ENCODE data around the gene EXOC1. TPM values are rescaled to one million over a fixed set of nuclear protein-coding genes. Genes with fewer than 3 reads are reported as not detected.

Gene EXOC1
- total RNA-seq = 10 to 100 TPM; 15.9 to 16.4 (median 16.2) TPM

- ATAC-seq (peak; percentile 97 to 98), DNase-seq (peak; percentile 98)
- peaks cover 10% of the 10 kb centered on the region for H3K36me3 Mint-ChIP-seq (ENCODE audit: insufficient read depth)
- peaks cover 42% of the 10 kb centered on the region for H3K4me1 Mint-ChIP-seq (ENCODE audit: low read depth)
- H3K27me3 Mint-ChIP-seq (ENCODE audit: low read depth) = no peaks in the 10 kb centered on the region
- H3K4me3 Mint-ChIP-seq = peak within 1 kb of the TSS; percentile 5
- no peaks in the 10 kb centered on the region for H3K9me3 Mint-ChIP-seq
Observed at GRCh38 chr4:55853484-55854046, at the start of gene EXOC1. TSS of gene EXOC1 (plus strand) at chr4:55853648. CDS start at chr4:55858324, 4,676 bp downstream.

- Mint-ChIP-seq H3K36me3 (ENCODE audit: insufficient read depth) (no peaks in the 10 kb centered on the region), H3K27me3 (ENCODE audit: low read depth) (peaks cover 14% of the 10 kb centered on the region), H3K4me1 (ENCODE audit: low read depth) (no peaks in the 10 kb centered on the region), H3K9me3 (no peaks in the 10 kb centered on the region), H3K4me3 (no peak overlapping the region)
- no peak for ATAC-seq
- DNase-seq = no peak
Observed at GRCh38 chr4:55807556-55807955, 45.9 kb upstream of the EXOC1 start.

GRCh38 chr4:55808186-55808585 is 45.3 kb upstream of the EXOC1 start:
- ATAC-seq = no peak
- no peak overlapping the region for H3K4me3 Mint-ChIP-seq
- H3K36me3 Mint-ChIP-seq (ENCODE audit: insufficient read depth) = no peaks in the 10 kb centered on the region
- H3K4me1 Mint-ChIP-seq (ENCODE audit: low read depth) = no peaks in the 10 kb centered on the region
- no peak for DNase-seq
- peaks cover 14% of the 10 kb centered on the region for H3K27me3 Mint-ChIP-seq (ENCODE audit: low read depth)
- H3K9me3 Mint-ChIP-seq = no peaks in the 10 kb centered on the region

- Mint-ChIP-seq H3K4me3 (no peak overlapping the region), H3K36me3 (ENCODE audit: insufficient read depth) (no peaks in the 10 kb centered on the region), H3K27me3 (ENCODE audit: low read depth) (peaks cover 14% of the 10 kb centered on the region), H3K4me1 (ENCODE audit: low read depth) (no peaks in the 10 kb centered on the region), H3K9me3 (no peaks in the 10 kb centered on the region)
- ATAC-seq (no peak), DNase-seq (no peak)
Observed at GRCh38 chr4:55808632-55809031, 44.8 kb upstream of the EXOC1 start.

- DNase-seq (no peak), ATAC-seq (no peak)
- Mint-ChIP-seq H3K4me1 (ENCODE audit: low read depth) (peaks cover 6% of the 10 kb centered on the region), H3K4me3 (no peak overlapping the region), H3K27me3 (ENCODE audit: low read depth) (peaks cover 17% of the 10 kb centered on the region), H3K9me3 (peaks cover 3% of the 10 kb centered on the region), H3K36me3 (ENCODE audit: insufficient read depth) (no peaks in the 10 kb centered on the region)
Observed at GRCh38 chr4:55817691-55818090, 35.8 kb upstream of the EXOC1 start.

- DNase-seq = no peak
Observed at GRCh38 chr4:55819634-55820033, 33.8 kb upstream of the EXOC1 start, which contains the start of gene EXOC1L. TSS of gene EXOC1L (plus strand) at chr4:55819790. CDS start at chr4:55820027, 237 bp downstream.

GRCh38 chr4:55820279-55820678 is 33.2 kb upstream of the EXOC1 start:
- Mint-ChIP-seq H3K36me3 (ENCODE audit: insufficient read depth) (no peaks in the 10 kb centered on the region), H3K27me3 (ENCODE audit: low read depth) (peaks cover 17% of the 10 kb centered on the region), H3K9me3 (peaks cover 3% of the 10 kb centered on the region), H3K4me1 (ENCODE audit: low read depth) (peaks cover 6% of the 10 kb centered on the region), H3K4me3 (no peak overlapping the region)
- DNase-seq = no peak
- ATAC-seq = no peak

More at GRCh38 chr4:55819634-55820033, 33.8 kb upstream of the EXOC1 start, which contains the start of gene EXOC1L:
- H3K36me3 Mint-ChIP-seq (ENCODE audit: insufficient read depth) = no peaks in the 10 kb centered on the region
- H3K4me3 Mint-ChIP-seq = no peak within 1 kb of the TSS
- no peak for ATAC-seq
- peaks cover 6% of the 10 kb centered on the region for H3K4me1 Mint-ChIP-seq (ENCODE audit: low read depth)
- peaks cover 17% of the 10 kb centered on the region for H3K27me3 Mint-ChIP-seq (ENCODE audit: low read depth)
- peaks cover 3% of the 10 kb centered on the region for H3K9me3 Mint-ChIP-seq

- Mint-ChIP-seq H3K4me3 (no peak overlapping the region), H3K27me3 (ENCODE audit: low read depth) (peaks cover 21% of the 10 kb centered on the region), H3K9me3 (no peaks in the 10 kb centered on the region), H3K4me1 (ENCODE audit: low read depth) (peaks cover 6% of the 10 kb centered on the region), H3K36me3 (ENCODE audit: insufficient read depth) (no peaks in the 10 kb centered on the region)
- ATAC-seq (no peak), DNase-seq (no peak)
Observed at GRCh38 chr4:55822329-55822728, 31.1 kb upstream of the EXOC1 start.

GRCh38 chr4:55824865-55825264 is 28.6 kb upstream of the EXOC1 start:
- Mint-ChIP-seq H3K9me3 (no peaks in the 10 kb centered on the region), H3K36me3 (ENCODE audit: insufficient read depth) (no peaks in the 10 kb centered on the region), H3K27me3 (ENCODE audit: low read depth) (peaks cover 16% of the 10 kb centered on the region), H3K4me3 (no peak overlapping the region), H3K4me1 (ENCODE audit: low read depth) (no peaks in the 10 kb centered on the region)
- ATAC-seq = no peak
- no peak for DNase-seq

GRCh38 chr4:55826986-55827385 is 26.5 kb upstream of the EXOC1 start:
- Mint-ChIP-seq H3K9me3 (no peaks in the 10 kb centered on the region), H3K4me3 (no peak overlapping the region), H3K27me3 (ENCODE audit: low read depth) (peaks cover 20% of the 10 kb centered on the region), H3K4me1 (ENCODE audit: low read depth) (no peaks in the 10 kb centered on the region), H3K36me3 (ENCODE audit: insufficient read depth) (no peaks in the 10 kb centered on the region)
- no peak for ATAC-seq
- no peak for DNase-seq

- ATAC-seq (no peak), DNase-seq (no peak)
- H3K9me3 Mint-ChIP-seq = no peaks in the 10 kb centered on the region
- no peaks in the 10 kb centered on the region for H3K36me3 Mint-ChIP-seq (ENCODE audit: insufficient read depth)
- no peak overlapping the region for H3K4me3 Mint-ChIP-seq
- H3K27me3 Mint-ChIP-seq (ENCODE audit: low read depth) = peaks cover 15% of the 10 kb centered on the region
- no peaks in the 10 kb centered on the region for H3K4me1 Mint-ChIP-seq (ENCODE audit: low read depth)
Observed at GRCh38 chr4:55827582-55827981, 25.9 kb upstream of the EXOC1 start.

GRCh38 chr4:55830048-55830447 is 23.4 kb upstream of the EXOC1 start:
- peaks cover 24% of the 10 kb centered on the region for H3K27me3 Mint-ChIP-seq (ENCODE audit: low read depth)
- no peaks in the 10 kb centered on the region for H3K4me1 Mint-ChIP-seq (ENCODE audit: low read depth)
- ATAC-seq = no peak
- no peaks in the 10 kb centered on the region for H3K36me3 Mint-ChIP-seq (ENCODE audit: insufficient read depth)
- H3K4me3 Mint-ChIP-seq = no peak overlapping the region
- H3K9me3 Mint-ChIP-seq = no peaks in the 10 kb centered on the region
- DNase-seq = no peak

- no peak overlapping the region for H3K4me3 Mint-ChIP-seq
- ATAC-seq (no peak), DNase-seq (no peak)
- H3K9me3 Mint-ChIP-seq = no peaks in the 10 kb centered on the region
- H3K4me1 Mint-ChIP-seq (ENCODE audit: low read depth) = no peaks in the 10 kb centered on the region
- no peaks in the 10 kb centered on the region for H3K36me3 Mint-ChIP-seq (ENCODE audit: insufficient read depth)
- peaks cover 30% of the 10 kb centered on the region for H3K27me3 Mint-ChIP-seq (ENCODE audit: low read depth)
Observed at GRCh38 chr4:55830716-55831115, 22.7 kb upstream of the EXOC1 start.

GRCh38 chr4:55834086-55834795 is 19.2 kb upstream of the EXOC1 start:
- H3K4me3 Mint-ChIP-seq = no peak overlapping the region
- H3K9me3 Mint-ChIP-seq = peaks cover 15% of the 10 kb centered on the region
- H3K27me3 Mint-ChIP-seq (ENCODE audit: low read depth) = peaks cover 38% of the 10 kb centered on the region

GRCh38 chr4:55837903-55838302 is 15.5 kb upstream of the EXOC1 start:
- H3K4me1 Mint-ChIP-seq (ENCODE audit: low read depth) = no peaks in the 10 kb centered on the region

More at GRCh38 chr4:55834086-55834795, 19.2 kb upstream of the EXOC1 start:
- no peak for DNase-seq
- Mint-ChIP-seq H3K36me3 (ENCODE audit: insufficient read depth) (no peaks in the 10 kb centered on the region), H3K4me1 (ENCODE audit: low read depth) (no peaks in the 10 kb centered on the region)
- no peak for ATAC-seq

More at GRCh38 chr4:55837903-55838302, 15.5 kb upstream of the EXOC1 start:
- DNase-seq (no peak), ATAC-seq (no peak)
- no peaks in the 10 kb centered on the region for H3K36me3 Mint-ChIP-seq (ENCODE audit: insufficient read depth)
- H3K4me3 Mint-ChIP-seq = no peak overlapping the region
- peaks cover 15% of the 10 kb centered on the region for H3K9me3 Mint-ChIP-seq
- H3K27me3 Mint-ChIP-seq (ENCODE audit: low read depth) = peaks cover 32% of the 10 kb centered on the region
